ENCODE results near the gene TMEM165. TPM values are rescaled to one million over a fixed set of nuclear protein-coding genes. Genes with fewer than 3 reads are reported as not detected.

TMEM165 gene
- total and polyA plus RNA-seq, 9 of the 15 experiments (the other 6 are each of a cell fraction or from before 2014, with no cell fraction given) = 21.3 to 145 (median 96.8) TPM

DNA sequence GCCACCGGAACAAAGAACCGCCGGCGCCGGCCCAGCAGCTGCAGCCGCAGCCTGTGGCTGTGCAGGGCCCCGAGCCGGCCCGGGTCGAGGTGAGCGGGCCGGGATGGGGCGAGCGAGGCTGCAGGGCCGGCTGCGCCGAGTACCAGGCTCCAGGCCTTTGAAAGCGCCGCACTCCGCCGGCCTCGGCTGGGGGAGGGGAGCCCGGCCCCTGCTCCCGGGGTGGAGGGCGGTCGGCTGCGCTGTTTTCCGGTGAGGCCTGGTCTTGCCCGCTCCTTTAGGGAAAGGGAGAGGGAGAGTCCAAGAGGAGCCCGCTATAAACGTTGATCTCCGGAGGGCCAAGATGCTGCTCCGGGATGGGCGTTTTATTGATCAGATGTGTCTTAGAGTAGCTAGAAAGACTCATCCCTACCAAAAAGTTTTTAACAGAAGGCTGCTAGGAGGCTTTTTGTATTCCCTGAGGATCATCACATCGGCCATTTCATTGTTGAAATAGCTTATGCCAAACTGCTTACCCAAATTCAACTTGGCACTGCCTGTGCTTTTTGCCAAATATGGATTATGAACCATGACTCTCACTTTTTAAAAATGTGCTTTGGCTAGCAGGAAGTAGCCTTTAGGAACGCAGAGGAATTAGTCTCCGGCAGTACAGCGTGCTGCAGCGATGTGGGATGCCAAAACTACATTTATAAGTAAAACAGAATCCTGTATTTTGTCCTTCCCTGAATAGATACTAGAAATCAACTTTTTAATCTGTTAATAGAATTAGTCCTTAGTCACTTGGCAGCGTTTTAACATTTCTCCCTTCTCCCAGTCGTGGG lies 760 bp downstream of the TMEM165 start (continued):
- TF ChIP-seq MITF (IDR thresholded peaks at IDR 0.05) (no peak), ZNF444 (CRISPR knock-in tag; IDR thresholded peaks at IDR 0.05) (no peak), SLC30A9 (CRISPR knock-in tag; IDR thresholded peaks at IDR 0.05) (0 out of 2 replicates have a peak, but pooled peaks have one; percentile 58), ASH1L (IDR thresholded peaks at IDR 0.05; ENCODE audit: borderline replicate concordance, low read depth, partially characterized antibody) (peak; percentile 34), CCNT2 (IDR thresholded peaks at IDR 0.05; ENCODE audit: borderline replicate concordance, extremely low read depth, insufficient read length, low read depth, low read length) (peak; percentile 6), HMBOX1 (IDR thresholded peaks at IDR 0.05) (no peak), SIX5 (IDR thresholded peaks at IDR 0.05; ENCODE audit: borderline replicate concordance in 1 of 2, insufficient read depth in 1 of 2, low read depth in 1 of 2, low read length in 2 of 2) (no peak), POLR2AphosphoS5 (IDR thresholded peaks at IDR 0.05; ENCODE audit: control insufficient read depth, insufficient read depth, low read depth, low read length) (no peak), TBP (optimal IDR thresholded peaks at IDR 0.05; ENCODE audit: low read depth, low read length) (no peak), POLR2B (IDR thresholded peaks at IDR 0.05; ENCODE audit: low read depth, partially characterized antibody) (no peak)
- TF ChIP-seq, protein P1, sequence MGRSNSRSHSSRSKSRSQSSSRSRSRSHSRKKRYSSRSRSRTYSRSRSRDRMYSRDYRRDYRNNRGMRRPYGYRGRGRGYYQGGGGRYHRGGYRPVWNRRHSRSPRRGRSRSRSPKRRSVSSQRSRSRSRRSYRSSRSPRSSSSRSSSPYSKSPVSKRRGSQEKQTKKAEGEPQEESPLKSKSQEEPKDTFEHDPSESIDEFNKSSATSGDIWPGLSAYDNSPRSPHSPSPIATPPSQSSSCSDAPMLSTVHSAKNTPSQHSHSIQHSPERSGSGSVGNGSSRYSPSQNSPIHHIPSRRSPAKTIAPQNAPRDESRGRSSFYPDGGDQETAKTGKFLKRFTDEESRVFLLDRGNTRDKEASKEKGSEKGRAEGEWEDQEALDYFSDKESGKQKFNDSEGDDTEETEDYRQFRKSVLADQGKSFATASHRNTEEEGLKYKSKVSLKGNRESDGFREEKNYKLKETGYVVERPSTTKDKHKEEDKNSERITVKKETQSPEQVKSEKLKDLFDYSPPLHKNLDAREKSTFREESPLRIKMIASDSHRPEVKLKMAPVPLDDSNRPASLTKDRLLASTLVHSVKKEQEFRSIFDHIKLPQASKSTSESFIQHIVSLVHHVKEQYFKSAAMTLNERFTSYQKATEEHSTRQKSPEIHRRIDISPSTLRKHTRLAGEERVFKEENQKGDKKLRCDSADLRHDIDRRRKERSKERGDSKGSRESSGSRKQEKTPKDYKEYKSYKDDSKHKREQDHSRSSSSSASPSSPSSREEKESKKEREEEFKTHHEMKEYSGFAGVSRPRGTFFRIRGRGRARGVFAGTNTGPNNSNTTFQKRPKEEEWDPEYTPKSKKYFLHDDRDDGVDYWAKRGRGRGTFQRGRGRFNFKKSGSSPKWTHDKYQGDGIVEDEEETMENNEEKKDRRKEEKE (IDR thresholded peaks at IDR 0.05; ENCODE audit: borderline replicate concordance in 1 of 2, control insufficient read depth in 1 of 2, low read depth in 2 of 2, low read length in 1 of 2) = no peak
- TF ChIP-seq, protein P2, sequence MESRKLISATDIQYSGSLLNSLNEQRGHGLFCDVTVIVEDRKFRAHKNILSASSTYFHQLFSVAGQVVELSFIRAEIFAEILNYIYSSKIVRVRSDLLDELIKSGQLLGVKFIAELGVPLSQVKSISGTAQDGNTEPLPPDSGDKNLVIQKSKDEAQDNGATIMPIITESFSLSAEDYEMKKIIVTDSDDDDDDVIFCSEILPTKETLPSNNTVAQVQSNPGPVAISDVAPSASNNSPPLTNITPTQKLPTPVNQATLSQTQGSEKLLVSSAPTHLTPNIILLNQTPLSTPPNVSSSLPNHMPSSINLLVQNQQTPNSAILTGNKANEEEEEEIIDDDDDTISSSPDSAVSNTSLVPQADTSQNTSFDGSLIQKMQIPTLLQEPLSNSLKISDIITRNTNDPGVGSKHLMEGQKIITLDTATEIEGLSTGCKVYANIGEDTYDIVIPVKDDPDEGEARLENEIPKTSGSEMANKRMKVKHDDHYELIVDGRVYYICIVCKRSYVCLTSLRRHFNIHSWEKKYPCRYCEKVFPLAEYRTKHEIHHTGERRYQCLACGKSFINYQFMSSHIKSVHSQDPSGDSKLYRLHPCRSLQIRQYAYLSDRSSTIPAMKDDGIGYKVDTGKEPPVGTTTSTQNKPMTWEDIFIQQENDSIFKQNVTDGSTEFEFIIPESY (CRISPR knock-in tag; IDR thresholded peaks at IDR 0.05) = no peak
